H9 (cell line): ENCODE data around the gene DEPDC1B. TPM values are rescaled to one million over a fixed set of nuclear protein-coding genes. Genes with fewer than 3 reads are reported as not detected.

ENCODE experiments used
- DNase-seq: peaks from one replicate; pipeline ENCODE4 v3.0.0-alpha.2; 2017
- H2AFZ ChIP-seq: one replicate; pipeline ENCODE4 v1.6.1; 2013; ENCODE audit warnings: mild to moderate bottlenecking, low read length, control low read depth, moderate library complexity
- H2AK5ac ChIP-seq: 2 replicates; pipeline ENCODE4 v1.6.1; 2013; ENCODE audit warnings: low read length, control low read depth, mixed read lengths; ENCODE audit not compliant: insufficient read length
- H2BK120ac ChIP-seq: one replicate; pipeline ENCODE4 v1.6.1; 2013; ENCODE audit warnings: low read depth, mild to moderate bottlenecking, low read length, control low read depth, inconsistent platforms; ENCODE audit not compliant: poor library complexity, severe bottlenecking
- H2BK12ac ChIP-seq: 2 replicates; pipeline ENCODE4 v1.6.1; 2013; ENCODE audit warnings: low read length, control low read depth, mixed read lengths, low read depth; ENCODE audit not compliant: insufficient read length
- H2BK15ac ChIP-seq: 2 replicates; pipeline ENCODE4 v1.6.1; 2013; ENCODE audit warnings: low read depth, low read length, control low read depth
- H2BK20ac ChIP-seq: one replicate; pipeline ENCODE4 v1.6.1; 2013; ENCODE audit warnings: low read depth, mild to moderate bottlenecking, low read length, control low read depth, inconsistent platforms; ENCODE audit not compliant: poor library complexity, severe bottlenecking
- H2BK5ac ChIP-seq: 2 replicates; pipeline ENCODE4 v1.6.1; 2013; ENCODE audit warnings: low read length, control low read depth, mixed read lengths; ENCODE audit not compliant: insufficient read length
- H3K14ac ChIP-seq: 2 replicates; pipeline ENCODE4 v1.6.1; 2013; ENCODE audit warnings: low read length, control low read depth; ENCODE audit not compliant: insufficient read depth
- H3K18ac ChIP-seq: 2 replicates; pipeline ENCODE4 v1.6.1; 2013; ENCODE audit warnings: low read depth, mild to moderate bottlenecking, mixed read lengths, low read length, control low read depth; ENCODE audit not compliant: insufficient read length
- H3K23ac ChIP-seq: 2 replicates; pipeline ENCODE4 v1.6.1; 2013; ENCODE audit warnings: low read length, control low read depth, mixed read lengths, low read depth; ENCODE audit not compliant: insufficient read length
- H3K23me2 ChIP-seq: 2 replicates; pipeline ENCODE4 v1.6.1; 2013; ENCODE audit warnings: low read depth, mild to moderate bottlenecking, mixed read lengths, low read length, control low read depth; ENCODE audit not compliant: insufficient read length, poor library complexity, severe bottlenecking
- H3K27ac ChIP-seq: 2 replicates; pipeline ENCODE4 v1.5.1; 2013; ENCODE audit warnings: low read length, control low read depth, mixed read lengths, low read depth; ENCODE audit not compliant: insufficient read length
- H3K27me3 ChIP-seq: 2 replicates; pipeline ENCODE4 v1.6.1; 2013; ENCODE audit warnings: low read length, control low read depth, inconsistent platforms; ENCODE audit not compliant: insufficient read depth
- H3K4ac ChIP-seq: 2 replicates; pipeline ENCODE4 v1.6.1; 2013; ENCODE audit warnings: low read depth, mild to moderate bottlenecking, control low read depth, inconsistent platforms, low read length, moderate library complexity
- H3K4me1 ChIP-seq: 2 replicates; pipeline ENCODE4 v1.6.1; 2013; ENCODE audit warnings: low read length, control low read depth, inconsistent platforms; ENCODE audit not compliant: insufficient read depth
- H3K4me2 ChIP-seq: 2 replicates; pipeline ENCODE4 v1.6.1; 2013; ENCODE audit warnings: low read length, control low read depth, mixed read lengths; ENCODE audit not compliant: insufficient read length, insufficient read depth
- H3K56ac ChIP-seq: 2 replicates; pipeline ENCODE4 v1.6.1; 2013; ENCODE audit warnings: low read depth, mild to moderate bottlenecking, mixed read lengths, low read length, control low read depth; ENCODE audit not compliant: insufficient read length
- H3K79me1 ChIP-seq: 2 replicates; pipeline ENCODE4 v1.6.1; 2013; ENCODE audit warnings: low read depth, mild to moderate bottlenecking, moderate library complexity, low read length, control low read depth, inconsistent platforms; ENCODE audit not compliant: insufficient read depth, poor library complexity, severe bottlenecking
- H3K79me2 ChIP-seq: 2 replicates; pipeline ENCODE4 v1.6.1; 2013; ENCODE audit warnings: low read length, control low read depth, inconsistent platforms; ENCODE audit not compliant: insufficient read depth
- H3K9ac ChIP-seq: 2 replicates; pipeline ENCODE4 v1.6.1; 2013; ENCODE audit warnings: low read length, control low read depth, mixed read lengths; ENCODE audit not compliant: insufficient read length; ENCODE audit errors: extremely low read depth
- H3K9me3 ChIP-seq: one replicate; pipeline ENCODE4 v1.6.1; 2013; ENCODE audit warnings: low read depth, low read length, inconsistent platforms; ENCODE audit not compliant: control insufficient read depth
- H3T11ph ChIP-seq: one replicate; pipeline ENCODE4 v1.6.1; 2013; ENCODE audit warnings: mild to moderate bottlenecking, low read length, control low read depth, inconsistent platforms
- H4K20me1 ChIP-seq: one replicate; pipeline ENCODE4 v1.6.1; 2013; ENCODE audit not compliant: control insufficient read depth, insufficient read length, insufficient read depth
- H4K5ac ChIP-seq: 2 replicates; pipeline ENCODE4 v1.6.1; 2013; ENCODE audit warnings: low read depth, mild to moderate bottlenecking, mixed read lengths, low read length, control low read depth; ENCODE audit not compliant: insufficient read length
- H4K8ac ChIP-seq: replicated peaks from 2 replicates; pipeline ENCODE4 v1.6.1; 2013; ENCODE audit warnings: low read length, control low read depth, mixed read lengths, low read depth; ENCODE audit not compliant: insufficient read length
- H4K91ac ChIP-seq: 2 replicates; pipeline ENCODE4 v1.6.1; 2013; ENCODE audit warnings: low read depth, mild to moderate bottlenecking, moderate library complexity, mixed read lengths, low read length, control low read depth; ENCODE audit not compliant: insufficient read length
- H3K27ac Mint-ChIP-seq, 3 experiments: 2 replicates in 2 of 3; 3 replicates in 1 of 3; pipeline ENCODE4 v1.8.0; 2020 to 2021; ENCODE audit warnings: mixed read lengths in 3 of 3, mild to moderate bottlenecking in 1 of 3, moderate library complexity in 1 of 3
- H3K27me3 Mint-ChIP-seq: 2 replicates; pipeline ENCODE4 v1.8.0; 2021; ENCODE audit warnings: low read depth, mild to moderate bottlenecking, moderate library complexity, mixed read lengths
- H3K36me3 Mint-ChIP-seq, 3 experiments: 2 replicates in 2 of 3; 3 replicates in 1 of 3; pipeline ENCODE4 v1.8.0; 2020 to 2021; ENCODE audit warnings: low read depth in 3 of 3, mixed read lengths in 3 of 3; ENCODE audit not compliant: insufficient read depth in 1 of 3
- H3K4me1 Mint-ChIP-seq, 2 experiments: 2 replicates each; pipeline ENCODE4 v1.8.0; 2020; ENCODE audit warnings: mixed read lengths in 2 of 2
- H3K4me3 Mint-ChIP-seq, 2 experiments: 2 replicates in 1 of 2; 3 replicates in 1 of 2; pipeline ENCODE4 v1.8.0; 2020 to 2021; ENCODE audit warnings: mild to moderate bottlenecking in 2 of 2, mixed read lengths in 2 of 2, moderate library complexity in 1 of 2
- H3K9me3 Mint-ChIP-seq, 2 experiments: 2 replicates in 1 of 2; 3 replicates in 1 of 2; pipeline ENCODE4 v1.8.0; 2020; ENCODE audit warnings: mild to moderate bottlenecking in 2 of 2, mixed read lengths in 2 of 2, moderate library complexity in 1 of 2
- total RNA-seq: library from RNA; stranded (reverse); gene quantifications from 2 replicates; pipeline ENCODE4 v1.2.1, GENCODE V29; 2021
- TF ChIP-seq, protein P1 (sequence below): fragments of 200-600 bp; sonication (generic); conservative IDR thresholded peaks from 3 replicates; pipeline ENCODE4 v1.8.0; 2021; ENCODE audit warnings: antibody characterized with exemption, mild to moderate bottlenecking

Gene DEPDC1B
- total RNA-seq, 1 experiment from 2014 or later: 49.0 TPM

DNA sequence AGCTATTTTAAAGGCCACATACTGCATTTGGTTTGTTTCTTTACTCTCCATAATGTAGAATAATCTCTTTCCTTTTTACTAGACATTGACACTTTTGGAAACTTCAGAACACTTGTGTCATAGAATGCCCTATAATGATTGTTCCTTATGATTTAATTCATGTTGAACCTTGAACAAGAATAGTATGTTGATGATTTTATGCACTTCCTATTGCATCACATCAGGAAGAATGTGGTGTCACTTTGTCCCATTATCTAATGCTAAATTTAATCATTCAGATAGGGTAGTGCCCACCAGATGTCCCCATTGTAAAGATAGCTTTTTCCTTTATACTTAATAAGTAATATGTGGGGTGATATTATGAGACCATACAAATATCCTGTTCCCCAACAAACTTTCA is 19.4 kb upstream of the DEPDC1B start:
- no peak overlapping the region for H3K4ac ChIP-seq
- no peak overlapping the region for H2AK5ac ChIP-seq
- H3K79me2 ChIP-seq: no peaks in the 10 kb centered on the region
- no peak overlapping the region for H3K4me2 ChIP-seq
- H2BK20ac ChIP-seq: no peak overlapping the region
- H2BK12ac ChIP-seq: no peak overlapping the region
- H4K91ac ChIP-seq: no peak overlapping the region
- H3K27me3 ChIP-seq: no peaks in the 10 kb centered on the region
- H3T11ph ChIP-seq: no peak overlapping the region
- Mint-ChIP-seq H3K27me3 (peaks cover 5% of the 10 kb centered on the region; the same call in 1 of the 2 replicates), H3K36me3 (no peaks in the 10 kb centered on the region), H3K27ac (no peak overlapping the region), H3K4me3 (no peak overlapping the region), H3K4me1 (peaks cover 2 to 7% of the 10 kb centered on the region in 2 experiments), H3K9me3 (peaks cover under 1 to 8% of the 10 kb centered on the region in 2 experiments; a peak in 3 of 5 replicates)
- H2BK120ac ChIP-seq: no peak overlapping the region
- no peak overlapping the region for H4K8ac ChIP-seq
- no peak overlapping the region for H2BK15ac ChIP-seq
- no peak overlapping the region for H3K14ac ChIP-seq
- H3K56ac ChIP-seq: no peak overlapping the region
- no peak overlapping the region for H3K9ac ChIP-seq
- H3K79me1 ChIP-seq: no peaks in the 10 kb centered on the region
- no peak overlapping the region for H3K27ac ChIP-seq
- no peak overlapping the region for H2AFZ ChIP-seq
- no peak overlapping the region for H3K23ac ChIP-seq
- no peak for DNase-seq
- H2BK5ac ChIP-seq: no peak overlapping the region
- TF ChIP-seq, protein P1, sequence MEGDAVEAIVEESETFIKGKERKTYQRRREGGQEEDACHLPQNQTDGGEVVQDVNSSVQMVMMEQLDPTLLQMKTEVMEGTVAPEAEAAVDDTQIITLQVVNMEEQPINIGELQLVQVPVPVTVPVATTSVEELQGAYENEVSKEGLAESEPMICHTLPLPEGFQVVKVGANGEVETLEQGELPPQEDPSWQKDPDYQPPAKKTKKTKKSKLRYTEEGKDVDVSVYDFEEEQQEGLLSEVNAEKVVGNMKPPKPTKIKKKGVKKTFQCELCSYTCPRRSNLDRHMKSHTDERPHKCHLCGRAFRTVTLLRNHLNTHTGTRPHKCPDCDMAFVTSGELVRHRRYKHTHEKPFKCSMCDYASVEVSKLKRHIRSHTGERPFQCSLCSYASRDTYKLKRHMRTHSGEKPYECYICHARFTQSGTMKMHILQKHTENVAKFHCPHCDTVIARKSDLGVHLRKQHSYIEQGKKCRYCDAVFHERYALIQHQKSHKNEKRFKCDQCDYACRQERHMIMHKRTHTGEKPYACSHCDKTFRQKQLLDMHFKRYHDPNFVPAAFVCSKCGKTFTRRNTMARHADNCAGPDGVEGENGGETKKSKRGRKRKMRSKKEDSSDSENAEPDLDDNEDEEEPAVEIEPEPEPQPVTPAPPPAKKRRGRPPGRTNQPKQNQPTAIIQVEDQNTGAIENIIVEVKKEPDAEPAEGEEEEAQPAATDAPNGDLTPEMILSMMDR: no peak
- H3K23me2 ChIP-seq: peaks cover 2% of the 10 kb centered on the region
- H4K20me1 ChIP-seq: no peaks in the 10 kb centered on the region
- H3K9me3 ChIP-seq: no peaks in the 10 kb centered on the region
- no peak overlapping the region for H4K5ac ChIP-seq
- H3K4me1 ChIP-seq: no peaks in the 10 kb centered on the region
- no peak overlapping the region for H3K18ac ChIP-seq
